K562 (cell line): ENCODE data around the gene RBM27. TPM values are rescaled to one million over a fixed set of nuclear protein-coding genes. Genes with fewer than 3 reads are reported as not detected.
A peak's percentile ranks its signal among the peaks of the same experiment; 100 is the strongest.

Experiments
- ATAC-seq: fragments of 200-7000 bp; cut with Tn5 transposase; 3 replicates; pipeline ENCODE4 v1.9.1; 2020; ENCODE audit warnings: moderate library complexity
- BruUV-seq: library from RNA; stranded (reverse); fragments of 400-500 nt; replicated peaks from 2 replicates; lab custom pipeline; 2021; lab: Mats Ljungman, UMichigan
- CTCF ChIA-PET: fragments of 300-600 bp; formaldehyde crosslinking; extraction: SDS; loops from one replicate; lab custom pipeline; 2021; ENCODE audit warnings: low intra/inter-chr PET ratio; lab: Yijun Ruan, JAX
- POLR2A ChIA-PET: fragments of 300-600, 350-650 bp; sonication (Branson Sonifier 250); formaldehyde crosslinking; extraction: SDS; loops from one replicate; lab custom pipeline; 2021; ENCODE audit warnings: antibody characterized with exemption, inconsistent platforms; lab: Yijun Ruan, JAX
- DNase-seq, 4 experiments: peaks; one replicate each; pipeline versions ENCODE4 v3.0.0 to v3.0.0-alpha.2; 2011 to 2018; ENCODE audit warnings: low spot score in 3 of 4, mixed read lengths in 3 of 4; ENCODE audit errors: extremely low read depth in 1 of 4
- FAIRE-seq: peaks from 2 replicates; lab custom pipeline; 2011; peaks lifted over from hg19 to GRCh38; lab: Jason Lieb, UNC
- H2AFZ ChIP-seq: 2 replicates; pipeline ENCODE4 v1.6.0; 2011; ENCODE audit warnings: low read depth, low read length, control low read depth, inconsistent platforms
- H3K27ac ChIP-seq: fragments of 200-600 bp; 3 replicates; pipeline ENCODE4 v1.8.0; 2011; ENCODE audit warnings: low read depth, mild to moderate bottlenecking, control low read depth, inconsistent platforms, low read length, moderate library complexity, mixed read lengths; ENCODE audit errors: extremely low read depth
- H3K27me3 ChIP-seq, 2 experiments: fragments of 300-600 bp in 1 of 2; 2 replicates in 1 of 2; 3 replicates in 1 of 2; pipeline versions ENCODE4 v1.6.0 to v1.8.0; 2011; ENCODE audit warnings: inconsistent platforms in 2 of 2, low read length in 2 of 2, mild to moderate bottlenecking in 1 of 2, mixed read lengths in 1 of 2, moderate library complexity in 1 of 2; ENCODE audit not compliant: control insufficient read depth in 2 of 2, insufficient read depth in 2 of 2
- H3K36me3 ChIP-seq: fragments of 300-600 bp; 3 replicates; pipeline ENCODE4 v1.8.0; 2011; ENCODE audit warnings: mild to moderate bottlenecking, low read length, inconsistent platforms; ENCODE audit not compliant: control insufficient read depth, insufficient read depth
- H3K4me1 ChIP-seq, 2 experiments: fragments of 200-600 bp in 1 of 2; replicated peaks in 1 of 2; 2 replicates in 1 of 2; 3 replicates in 1 of 2; pipeline versions ENCODE4 v1.5.1 to v1.8.0; 2011; ENCODE audit warnings: inconsistent platforms in 2 of 2, low read length in 2 of 2, mild to moderate bottlenecking in 1 of 2, mixed read lengths in 1 of 2, moderate library complexity in 1 of 2; ENCODE audit not compliant: control insufficient read depth in 2 of 2, insufficient read depth in 2 of 2
- H3K4me2 ChIP-seq: 2 replicates; pipeline ENCODE4 v1.6.1; 2011; ENCODE audit warnings: low read length, control low read depth, inconsistent platforms, mixed read lengths; ENCODE audit not compliant: insufficient read depth
- H3K4me3 ChIP-seq: fragments of 200-600 bp; sonication (generic), shearing (Covaris generic); 2 replicates; pipeline ENCODE4 v1.5.1; 2016; ENCODE audit warnings: control low read depth, inconsistent platforms
- H3K79me2 ChIP-seq: fragments of 200-600 bp; 3 replicates; pipeline ENCODE4 v1.8.0; 2011; ENCODE audit warnings: low read length, inconsistent platforms; ENCODE audit not compliant: control insufficient read depth, insufficient read depth
- H3K9ac ChIP-seq, 2 experiments: 2 replicates each; pipeline versions ENCODE4 v1.6.0 to v1.6.1; 2011; ENCODE audit warnings: low read depth in 2 of 2, low read length in 2 of 2, control low read depth in 1 of 2, inconsistent platforms in 1 of 2, mild to moderate bottlenecking in 1 of 2, mixed read lengths in 1 of 2; ENCODE audit not compliant: insufficient read depth in 1 of 2
- H3K9me1 ChIP-seq: one replicate; pipeline ENCODE4 v1.6.0; 2011; ENCODE audit warnings: inconsistent platforms, mild to moderate bottlenecking, low read length, moderate library complexity; ENCODE audit not compliant: control insufficient read depth, insufficient read depth
- H3K9me3 ChIP-seq: replicated peaks from 2 replicates; pipeline ENCODE4 v1.5.1; 2011; ENCODE audit warnings: low read depth, low read length, inconsistent platforms; ENCODE audit not compliant: control insufficient read depth, insufficient read depth
- H4K20me1 ChIP-seq: replicated peaks from 2 replicates; pipeline ENCODE4 v1.6.1; 2011; ENCODE audit warnings: low read length, inconsistent platforms, mixed read lengths; ENCODE audit not compliant: control insufficient read depth, insufficient read depth
- C11orf30 ChIP-seq: fragments of 450-650 bp; IDR thresholded peaks from 2 replicates; pipeline ENCODE4 v1.6.1; 2016; ENCODE audit warnings: low read depth, mild to moderate bottlenecking
- CBX5 ChIP-seq: IDR thresholded peaks from 2 replicates; pipeline ENCODE4 v1.6.1; 2014; ENCODE audit warnings: low read depth, borderline replicate concordance
- ETS2 ChIP-seq: IDR thresholded peaks from 2 replicates; pipeline ENCODE4 v1.6.1; 2016; ENCODE audit warnings: borderline replicate concordance, missing genetic modification characterization, mild to moderate bottlenecking, moderate library complexity, missing compliant biosample characterization; ENCODE audit not compliant: poor library complexity, severe bottlenecking
- JUN ChIP-seq, 2 experiments: sonication (generic) in 1 of 2; formaldehyde crosslinking in 1 of 2; IDR thresholded peaks; 2 replicates each; pipeline versions ENCODE4 v1.6.1 to v1.8.0; 2012 to 2022; ENCODE audit warnings: borderline replicate concordance in 2 of 2, mild to moderate bottlenecking in 2 of 2, improper control_type of control experiment in 1 of 2, low read depth in 1 of 2, low read length in 1 of 2, missing genetic modification reagents in 1 of 2
- MAFK ChIP-seq: IDR thresholded peaks from 2 replicates; pipeline ENCODE4 v1.6.1; 2011; ENCODE audit warnings: low read length, improper control_type of control experiment
- TAF9B ChIP-seq: fragments of 450-650 bp; IDR thresholded peaks from 2 replicates; pipeline ENCODE4 v1.6.1; 2018; ENCODE audit warnings: mild to moderate bottlenecking; ENCODE audit not compliant: partially characterized antibody
- TCF15 ChIP-seq: fragments of 250-450 bp; sonication (Bioruptor Pico); IDR thresholded peaks from 2 replicates; pipeline ENCODE4 v1.8.0; 2022; ENCODE audit warnings: moderate library complexity, mild to moderate bottlenecking, inconsistent platforms
- ZNF316 ChIP-seq: fragments of 450-650 bp; IDR thresholded peaks from 2 replicates; pipeline ENCODE4 v1.6.1; 2016
- ZNF347 ChIP-seq: fragments of 450-650 bp; formaldehyde crosslinking; IDR thresholded peaks from 2 replicates; pipeline ENCODE4 v1.4.0; 2020; ENCODE audit warnings: low read depth, mild to moderate bottlenecking, moderate library complexity
- ZNF449 ChIP-seq: fragments of 250-450 bp; sonication (Bioruptor Pico); IDR thresholded peaks from 2 replicates; pipeline ENCODE4 v1.8.0; 2022; ENCODE audit warnings: moderate library complexity, mild to moderate bottlenecking, inconsistent platforms
- ZNF583 ChIP-seq: fragments of 250-450 bp; sonication (Bioruptor Pico); IDR thresholded peaks from 2 replicates; pipeline ENCODE4 v1.4.0; 2020
- WGBS: fragments of 100-300 bp; shearing (Covaris generic); methylation state at CpG from one replicate; pipeline ENCODE4 v1.1.6; 2016; ENCODE audit warnings: low coverage, mixed read lengths; ENCODE audit not compliant: insufficient coverage; ENCODE audit errors: missing lambda C conversion rate; 5-methylcytosine and 5-hydroxymethylcytosine counted together
- in situ Hi-C: fragments of 300-500 bp; cut with MboI; formaldehyde crosslinking; loops from 4 replicates; pipeline ENCODE4 v1.15.0; 2018; ENCODE audit warnings: inconsistent platforms, mixed read lengths
- intact Hi-C: fragments of 100-400 bp; cut with micrococcal nuclease; formaldehyde crosslinking; loops from 2 replicates; pipeline ENCODE4 v1.14.2; 2022
- polyA plus RNA-seq, 8 experiments: library from polyadenylated mRNA; depleted of rRNA in 4 of 8; stranded (reverse) in 5 of 8; unstranded in 3 of 8; fragments of >200 nt; fragmentation: Nextera tagmentation in 2 of 8; fragmentation: Illumina TruSeq in 1 of 8; extraction: Ambion mirVana in 2 of 8; extraction: Trizol in 1 of 8; gene quantifications; 2 replicates each; pipeline versions ENCODE4 v1.2.1 to v1.2.3, GENCODE V29; 2011 to 2014; ENCODE audit warnings: inconsistent platforms in 1 of 8, missing spikeins in 1 of 8
- total RNA-seq, 7 experiments: library from RNA; depleted of rRNA in 6 of 7; stranded (reverse); fragments of >200 nt in 6 of 7; fragmentation: Illumina TruSeq in 2 of 7; extraction: Trizol in 2 of 7; gene quantifications; 2 replicates each; pipeline versions ENCODE4 v1.2.1 to v1.2.3, GENCODE V29; 2011 to 2021; ENCODE audit warnings: low replicate concordance in 1 of 7

The RBM27 gene
- total and polyA plus RNA-seq, 9 of the 15 experiments (the other 6 are each of a cell fraction or from before 2014, with no cell fraction given) = 5.3 to 45.4 (median 29.1) TPM

GRCh38 chr5:146219243-146219642, 15.8 kb downstream of the RBM27 start:
- H3K79me2 ChIP-seq = peaks cover 80% of the 10 kb centered on the region
- no peak for FAIRE-seq
- ChIA-PET CTCF (no interaction called here), POLR2A (no interaction called here)
- H3K4me1 ChIP-seq = peaks cover 8% of the 10 kb centered on the region in 2 experiments; a peak in 3 of 5 replicates
- peaks cover 48% of the 10 kb centered on the region for H3K36me3 ChIP-seq
- BruUV-seq = TSS peak; percentile 6
- H4K20me1 ChIP-seq = peaks cover 6% of the 10 kb centered on the region; the same call in 1 of the 2 replicates
- H3K27me3 ChIP-seq = no peaks in the 10 kb centered on the region
- H2AFZ ChIP-seq = no peak overlapping the region
- in situ Hi-C loops = no loop called here
- no peaks in the 10 kb centered on the region for H3K9me3 ChIP-seq
- ATAC-seq = no peak
- intact Hi-C loops = no loop called here
- H3K4me3 ChIP-seq = no peak overlapping the region
- DNase-seq = no peak
- H3K4me2 ChIP-seq = no peak overlapping the region
- H3K9ac ChIP-seq = no peak overlapping the region
- TF ChIP-seq MAFK (peak; percentile 11; the same call in 1 of the 2 replicates), ZNF316 (peak; percentile 68), JUN (IDR thresholded peaks at IDR 0.05; ENCODE audit: borderline replicate concordance, low read depth, low read length) (no peak), JUN (CRISPR knock-in tag; IDR thresholded peaks at IDR 0.05; ENCODE audit: borderline replicate concordance) (no peak), C11orf30 (peak; percentile 14; the same call in 1 of the 2 replicates)
- TF ChIP-seq, all 486 proteins: peak for 3
- no peaks in the 10 kb centered on the region for H3K9me1 ChIP-seq
- no peak overlapping the region for H3K27ac ChIP-seq

GRCh38 chr5:146221234-146221633, 17.8 kb downstream of the RBM27 start:
- Histone ChIP-seq H3K36me3 (peaks cover 62% of the 10 kb centered on the region), H2AFZ (no peak overlapping the region), H3K4me3 (no peak overlapping the region), H3K79me2 (peaks cover 69% of the 10 kb centered on the region), H3K27ac (no peak overlapping the region), H3K9me1 (no peaks in the 10 kb centered on the region), H3K27me3 (no peaks in the 10 kb centered on the region), H3K9ac (no peak overlapping the region), H4K20me1 (no peaks in the 10 kb centered on the region; the same call in 1 of the 2 replicates), H3K9me3 (no peaks in the 10 kb centered on the region), H3K4me2 (no peak overlapping the region), H3K4me1 (peaks cover 8% of the 10 kb centered on the region in 2 experiments; a peak in 3 of 5 replicates)
- FAIRE-seq = no peak
- CTCF ChIA-PET = no interaction called here
- in situ Hi-C loops (no loop called here), intact Hi-C loops (loop anchor here (10.0 kb wide), 1 partner anchor 46 kb away; no protein-coding TSS in a partner anchor)
- POLR2A ChIA-PET = interaction anchor here (0.7 to 1.2 kb wide), 3 partner anchors 8 to 92 kb away, joined by 3 to 4 read pairs (median 3); no protein-coding TSS in a partner anchor
- WGBS = 80% methylated on average over 3 of the region's 3 CpGs
- no peak for DNase-seq
- BruUV-seq = no TSS peak
- ATAC-seq = no peak
- TF ChIP-seq CBX5 = no peak
- no peak for TF ChIP-seq ZNF583 (CRISPR knock-in tag)
- TF ChIP-seq ETS2 (tag) = no peak
- TF ChIP-seq TAF9B = no peak
- no peak for TF ChIP-seq ZNF449 (CRISPR knock-in tag)
- no peak for TF ChIP-seq TCF15 (CRISPR knock-in tag)
- no peak for TF ChIP-seq ZNF347 (CRISPR knock-in tag)
